H4 (cell line): ENCODE measurements around the gene NKX1-2. TPM values are rescaled to one million over a fixed set of nuclear protein-coding genes. Genes with fewer than 3 reads are reported as not detected.

ENCODE experiments used
- DNase-seq: peaks from one replicate; pipeline ENCODE4 v3.0.0-alpha.2; 2015; ENCODE audit warnings: low spot score
- total RNA-seq: library from RNA; depleted of rRNA; stranded (reverse); fragments of >200 nt; shearing (Covaris generic); gene quantifications from 2 replicates; pipeline ENCODE4 v1.2.3, GENCODE V29; 2014

Gene NKX1-2
- total RNA-seq, 1 experiment from 2014 or later: not detected

GRCh38 chr10:124476043-124476725, 26.3 kb upstream of the NKX1-2 start:
- DNase-seq: no peak

GRCh38 chr10:124474514-124475070, 24.8 kb upstream of the NKX1-2 start:
- DNase-seq: no peak

DNA sequence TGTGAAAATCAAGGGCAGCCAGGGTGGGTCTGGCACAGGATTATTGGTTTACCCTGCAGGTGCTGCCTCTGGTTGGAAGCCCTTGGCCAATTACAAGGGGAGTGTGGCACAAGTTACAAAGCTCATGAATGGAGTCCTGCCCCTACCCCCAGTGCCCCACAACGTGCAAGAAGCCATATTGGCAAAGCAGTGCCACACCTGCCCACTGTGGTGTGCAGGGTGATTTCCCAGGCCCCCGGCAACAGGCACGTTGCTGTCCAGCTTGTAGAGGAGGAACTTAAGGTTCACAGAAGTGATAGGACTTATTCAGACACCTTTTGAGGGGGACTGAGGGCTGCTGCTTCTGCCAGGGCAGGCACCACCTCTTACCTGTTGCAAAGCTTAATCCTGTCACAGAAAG, 23.2 kb upstream of the NKX1-2 start:
- no peak for DNase-seq

- no peak for DNase-seq
These were observed 22.2 kb upstream of the NKX1-2 start for GRCh38 chr10:124472071-124472470.

DNA sequence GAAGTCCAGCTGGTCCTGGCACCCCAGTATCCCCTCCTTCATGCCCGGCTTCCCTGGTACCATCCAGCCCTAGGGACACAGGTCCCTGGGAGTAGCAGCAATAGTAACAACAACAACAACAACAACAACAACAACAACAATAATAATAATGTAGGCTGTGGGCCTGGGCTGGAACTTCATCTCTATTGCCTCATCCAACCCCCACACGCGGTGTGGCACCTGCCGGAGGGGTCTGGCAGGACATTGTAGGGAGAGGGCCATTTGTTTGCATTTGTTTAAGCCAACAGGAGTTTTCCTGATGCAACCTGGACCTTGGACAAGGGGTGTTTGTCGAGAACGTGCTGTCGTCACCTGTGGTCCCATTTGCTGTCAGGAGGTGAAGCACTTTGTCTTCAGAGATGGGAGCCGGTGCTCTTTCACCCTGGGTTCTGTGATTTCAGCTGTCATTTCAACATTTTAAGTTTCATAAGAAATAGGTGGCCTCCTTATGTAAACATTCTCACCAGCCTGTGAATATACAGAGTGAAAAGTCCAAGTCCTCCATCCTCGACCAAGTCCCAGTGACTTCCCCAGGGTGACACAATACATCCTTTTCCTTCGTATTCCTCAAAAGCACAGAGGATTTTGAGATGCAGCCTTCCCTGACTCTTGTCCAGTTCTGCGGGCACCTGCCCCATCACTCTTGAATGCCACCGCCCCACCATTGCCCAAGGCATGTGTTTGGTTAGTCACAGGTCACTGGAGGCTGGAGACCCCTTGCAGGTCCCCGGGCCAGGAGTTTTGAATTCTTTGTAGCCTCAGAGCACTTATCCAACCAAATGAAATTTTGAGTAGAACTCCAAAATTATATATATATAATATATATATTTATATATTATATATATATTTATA, 21.0 kb upstream of the NKX1-2 start:
- DNase-seq: no peak

DNA sequence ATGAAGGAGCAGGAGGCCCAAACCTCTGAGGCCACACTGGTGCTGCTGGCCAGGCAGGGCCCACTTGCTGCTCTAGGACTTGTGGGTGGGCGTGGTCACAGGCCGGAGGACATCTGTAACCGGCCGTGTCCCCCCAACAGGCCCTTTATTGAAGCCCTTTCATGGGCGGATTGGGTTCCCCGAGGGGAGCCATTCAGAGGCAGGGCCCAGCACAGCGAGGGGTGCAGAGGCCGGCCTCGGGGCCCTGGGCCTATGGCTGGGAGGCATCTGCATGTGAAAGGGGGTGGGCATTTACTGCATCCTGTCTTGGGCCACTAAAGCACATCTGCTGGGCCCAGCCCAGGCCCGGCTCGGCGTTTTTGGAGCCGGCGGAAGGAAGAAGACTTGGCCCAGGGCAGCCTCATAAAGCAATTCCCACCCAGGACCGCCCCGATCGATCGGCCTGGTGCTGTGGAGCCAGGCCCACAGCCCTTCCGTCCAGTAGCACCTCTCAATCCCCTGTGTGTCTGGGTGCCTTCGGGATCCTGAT, 20.2 kb upstream of the NKX1-2 start:
- no peak for DNase-seq

- no peak for DNase-seq
These were observed 18.8 kb upstream of the NKX1-2 start for GRCh38 chr10:124468624-124469023.

DNA sequence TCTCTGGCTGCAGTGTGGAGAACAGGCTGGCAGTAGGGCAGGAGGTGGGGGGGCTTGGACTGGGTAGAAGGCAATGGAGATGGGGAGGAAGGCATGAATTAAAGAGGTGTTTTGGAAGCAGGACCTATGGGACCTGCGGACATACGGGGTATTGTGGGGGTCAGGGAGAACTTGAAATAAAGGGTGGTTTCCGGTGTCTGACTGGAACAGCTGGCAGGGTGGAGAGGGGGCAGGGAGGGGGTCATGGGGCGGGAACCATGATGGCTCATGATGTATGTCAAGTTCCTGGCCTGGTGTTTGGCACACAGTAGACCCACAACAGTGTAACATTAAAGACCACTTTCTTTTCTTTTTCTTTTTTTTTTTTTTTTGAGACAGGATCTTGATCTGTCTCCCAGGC, 17.3 kb upstream of the NKX1-2 start:
- DNase-seq: no peak

GRCh38 chr10:124465777-124466488, 16.1 kb upstream of the NKX1-2 start:
- no peak for DNase-seq

GRCh38 chr10:124465003-124465776, 15.4 kb upstream of the NKX1-2 start:
- no peak for DNase-seq

DNA sequence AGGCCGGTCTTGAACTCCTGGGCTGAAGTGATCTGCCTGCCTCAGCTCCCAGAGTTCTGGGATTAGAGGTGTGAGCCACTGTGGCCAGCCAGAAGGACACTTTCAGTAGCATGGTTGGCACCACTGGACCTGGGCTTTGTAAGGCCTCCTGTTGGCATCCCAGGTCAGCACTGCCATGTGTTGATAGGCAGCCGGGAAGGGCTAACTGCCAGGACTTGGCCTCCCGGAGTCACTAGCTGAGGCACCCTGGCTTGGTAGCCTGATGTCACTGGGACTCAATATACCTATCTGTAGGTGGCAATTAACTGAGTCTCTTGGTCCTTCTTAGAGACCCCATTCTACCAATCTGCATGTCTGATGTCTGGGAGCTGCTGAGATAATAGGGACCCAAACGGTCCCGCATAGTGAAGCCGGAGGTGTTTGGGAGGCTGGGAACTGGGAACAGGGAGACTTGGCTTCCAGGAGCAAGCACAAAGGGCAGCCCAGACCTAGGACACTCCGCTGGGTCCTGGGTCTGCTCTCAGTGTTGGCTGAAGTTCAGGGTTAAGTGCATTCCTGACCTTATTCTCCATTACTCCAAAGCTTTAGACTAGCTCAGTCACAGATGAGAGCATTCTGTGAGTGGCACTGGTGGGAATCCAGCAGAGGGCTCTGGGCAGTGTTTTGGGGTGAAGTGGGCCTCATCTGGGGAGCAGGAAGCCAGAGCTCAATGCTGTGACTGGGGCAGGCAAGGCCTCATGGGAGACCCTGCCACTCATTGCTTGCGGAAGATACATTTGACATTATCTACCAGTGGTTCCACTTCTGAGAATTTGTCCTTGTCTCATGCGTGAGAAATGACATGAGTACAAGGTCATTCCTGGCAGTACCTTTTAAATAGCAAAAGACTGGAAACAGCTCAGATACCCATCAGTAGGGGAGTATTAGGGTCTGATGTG, 14.5 kb upstream of the NKX1-2 start:
- no peak for DNase-seq

- no peak for DNase-seq
These were observed 12.5 kb upstream of the NKX1-2 start for GRCh38 chr10:124462348-124462695.

DNA sequence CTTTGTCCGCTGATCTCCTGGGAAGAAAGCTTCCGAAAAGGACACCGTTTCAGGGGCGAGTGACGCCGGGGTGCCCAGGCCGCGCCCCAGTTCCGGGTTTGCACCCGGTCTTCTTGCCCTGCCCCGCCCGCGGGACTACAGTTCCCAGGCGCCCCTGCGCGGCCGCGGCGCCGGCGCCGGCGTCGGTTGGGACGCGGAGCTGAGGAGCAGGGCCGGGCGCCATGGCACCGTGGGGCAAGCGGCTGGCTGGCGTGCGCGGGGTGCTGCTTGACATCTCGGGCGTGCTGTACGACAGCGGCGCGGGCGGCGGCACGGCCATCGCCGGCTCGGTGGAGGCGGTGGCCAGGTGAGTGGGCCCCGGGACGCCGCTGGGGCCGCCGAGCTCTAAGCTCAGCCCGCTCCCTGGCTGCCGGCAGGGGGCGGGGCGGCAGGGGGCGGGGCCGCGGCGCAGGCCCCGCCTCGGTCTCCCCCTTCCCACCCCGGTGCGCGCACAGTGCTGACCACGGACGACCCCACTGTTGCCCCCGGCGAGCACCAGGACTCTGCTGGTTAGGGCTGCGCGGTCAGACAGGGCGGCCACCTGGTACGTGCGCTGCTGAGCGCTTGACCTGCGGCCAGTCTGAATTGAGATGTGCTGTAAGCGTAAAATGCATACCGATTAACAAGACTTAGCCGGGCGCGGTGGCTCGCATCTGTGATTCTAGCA, 12.0 kb upstream of the NKX1-2 start, which contains the start of gene LHPP:
LHPP (plus strand) TSS at position 182 of the 706 bp plus-strand sequence; CDS start at position 222, 40 bp downstream.
- DNase-seq: peak; percentile 54

DNA sequence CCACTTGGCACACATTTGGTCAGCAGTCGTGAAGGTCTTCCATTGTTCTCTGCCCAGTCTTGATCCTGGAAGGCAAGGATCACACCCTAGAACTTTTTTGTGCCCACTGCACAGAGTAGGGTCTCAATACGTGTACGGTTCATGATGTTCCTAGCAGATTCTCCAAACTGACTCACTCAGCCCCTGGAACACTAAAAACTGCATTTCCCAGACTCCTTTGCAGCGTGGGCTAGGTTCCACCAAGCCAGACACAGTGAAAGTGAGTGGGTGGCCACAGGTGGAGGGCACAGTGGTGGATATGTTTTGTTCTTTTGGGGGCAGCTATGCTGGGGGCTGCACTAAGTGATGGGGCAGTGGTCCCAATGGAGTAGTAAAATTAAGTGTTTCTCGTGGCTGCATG, 10.3 kb upstream of the NKX1-2 start:
- no peak for DNase-seq

DNA sequence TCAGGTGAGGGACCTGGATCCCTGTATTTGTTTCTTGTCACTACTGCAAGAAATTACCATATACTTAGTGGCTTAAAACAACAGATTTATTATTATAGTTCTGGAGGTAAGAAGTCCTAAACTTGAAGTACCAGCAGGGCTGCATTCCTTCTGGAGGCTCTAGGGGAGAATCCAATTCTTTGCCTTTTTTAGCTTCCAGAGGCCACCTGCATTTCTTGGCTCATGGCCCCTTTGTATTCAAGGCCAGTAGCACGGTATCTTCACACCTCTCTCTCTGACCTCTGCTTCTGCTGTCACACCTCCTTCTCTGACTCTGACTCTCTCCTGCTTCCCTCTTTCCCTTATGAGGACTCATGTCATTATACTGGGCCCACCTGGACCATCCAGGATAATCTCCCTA, 9.6 kb upstream of the NKX1-2 start:
- DNase-seq: no peak

DNA sequence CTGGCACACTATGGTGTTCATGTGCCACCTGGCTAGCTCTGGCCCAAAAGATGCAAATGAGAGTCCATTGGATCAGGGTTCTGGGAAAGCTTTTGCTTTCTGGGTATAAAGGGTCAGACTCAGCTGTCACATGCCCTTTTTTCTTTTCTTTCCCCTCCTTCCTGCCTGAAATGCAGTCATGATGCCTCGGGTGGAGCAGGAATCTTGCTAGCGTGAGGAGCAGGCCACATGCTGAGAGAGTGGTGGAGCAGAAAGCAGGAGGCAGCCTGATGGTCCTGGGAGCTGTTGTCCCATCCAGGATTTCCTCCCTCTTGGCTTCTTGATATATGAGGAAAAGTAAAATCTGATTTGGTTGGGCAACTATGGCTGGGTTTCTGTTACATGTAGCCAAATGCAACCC, 9.1 kb upstream of the NKX1-2 start:
- DNase-seq: no peak

DNA sequence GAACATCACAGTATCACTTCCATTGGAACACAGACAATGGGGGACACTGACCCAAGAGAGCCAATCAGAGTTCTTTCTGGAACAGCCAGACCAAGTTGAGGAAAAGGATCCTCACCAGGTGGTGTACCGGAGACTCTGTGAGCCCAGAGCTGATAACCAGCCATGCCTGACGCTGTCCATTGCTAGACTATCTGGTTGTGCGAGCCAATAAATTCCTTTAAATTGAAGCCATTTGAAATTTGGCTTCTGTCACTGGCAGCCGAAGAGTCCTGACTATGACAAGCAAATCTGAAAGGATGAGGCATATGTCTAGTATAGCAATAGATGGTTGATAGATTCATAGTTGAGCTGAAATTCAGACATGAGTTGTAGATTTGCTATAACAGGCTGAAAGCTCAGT, 8.6 kb upstream of the NKX1-2 start:
- no peak for DNase-seq

DNA sequence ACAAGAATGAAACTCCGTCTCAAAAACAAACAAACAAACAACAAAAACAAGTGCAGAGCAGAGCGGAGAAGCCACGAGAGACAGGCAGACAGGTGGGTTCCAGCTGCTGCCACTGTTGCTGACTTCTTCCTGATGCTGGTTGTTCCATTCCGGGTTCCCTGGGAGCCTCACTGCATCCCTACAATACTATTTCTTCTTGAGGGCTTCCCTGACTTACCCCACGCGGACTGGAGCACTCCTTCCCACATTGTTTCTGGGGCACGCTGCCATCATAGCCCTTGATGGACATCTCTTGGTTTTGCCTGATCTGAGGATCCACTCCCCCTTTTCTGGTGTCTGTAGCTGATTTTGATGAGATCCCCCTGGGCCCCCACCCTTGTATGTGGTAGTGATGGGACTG, 5.6 kb upstream of the NKX1-2 start:
- no peak for DNase-seq

DNA sequence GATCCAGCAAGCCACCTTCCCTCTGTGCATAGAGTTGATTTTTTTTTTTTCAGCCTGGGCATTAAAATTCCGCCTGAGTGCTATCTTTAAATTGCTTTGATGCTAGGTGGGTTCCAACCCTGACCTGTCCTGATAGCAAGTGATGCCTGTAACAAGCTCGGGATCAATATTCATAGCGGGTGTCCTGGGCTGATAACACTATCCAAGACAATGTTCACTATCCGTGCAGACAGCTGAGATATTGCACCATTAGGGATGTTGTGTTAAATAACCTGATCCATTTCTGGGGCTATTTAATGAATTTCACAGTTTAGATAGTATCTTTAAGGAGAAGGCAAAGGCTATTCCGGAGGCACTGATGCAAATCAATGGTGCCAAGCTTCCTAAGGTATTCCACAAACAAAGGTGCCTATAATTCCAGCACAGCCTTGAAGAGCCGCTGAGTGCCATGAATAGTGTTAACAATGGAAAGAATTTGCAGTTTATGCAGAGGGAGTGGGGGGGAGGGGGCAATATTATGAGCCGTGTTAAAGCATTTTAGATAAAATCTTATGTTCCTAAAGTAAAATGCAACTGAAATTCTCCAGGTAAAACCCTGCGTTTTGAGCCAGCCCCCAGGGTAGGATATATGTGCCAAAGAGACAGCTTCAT, 4.2 kb upstream of the NKX1-2 start:
- DNase-seq: no peak
